HEK293T (cell line): ENCODE data around the gene DYNLT5.

Source experiments
- ARNT ChIP-seq: fragments of 450-650 bp; IDR thresholded peaks from 2 replicates; pipeline ENCODE4 v1.6.1; 2017; ENCODE audit warnings: mild to moderate bottlenecking
- BHLHE40 ChIP-seq: fragments of 450-650 bp; IDR thresholded peaks from 2 replicates; pipeline ENCODE4 v1.6.1; 2016; ENCODE audit warnings: mild to moderate bottlenecking, moderate library complexity, borderline replicate concordance
- CTBP1 ChIP-seq: fragments of 450-650 bp; IDR thresholded peaks from 2 replicates; pipeline ENCODE4 v1.6.1; 2016; ENCODE audit warnings: borderline replicate concordance
- ELF4 ChIP-seq: fragments of 450-650 bp; IDR thresholded peaks from 2 replicates; pipeline ENCODE4 v1.6.1; 2017; ENCODE audit warnings: antibody characterized with exemption
- FOXA1 ChIP-seq: fragments of 450-650 bp; IDR thresholded peaks from 2 replicates; pipeline ENCODE4 v1.6.1; 2016; ENCODE audit warnings: mild to moderate bottlenecking
- FOXK2 ChIP-seq: fragments of 450-650 bp; IDR thresholded peaks from 2 replicates; pipeline ENCODE4 v1.6.1; 2016; ENCODE audit warnings: mild to moderate bottlenecking
- FOXM1 ChIP-seq: fragments of 450-650 bp; IDR thresholded peaks from 2 replicates; pipeline ENCODE4 v1.6.1; 2017; ENCODE audit warnings: mild to moderate bottlenecking, borderline replicate concordance
- NFRKB ChIP-seq: fragments of 450-650 bp; IDR thresholded peaks from 2 replicates; pipeline ENCODE4 v1.6.1; 2016; ENCODE audit warnings: mild to moderate bottlenecking, moderate library complexity
- SP1 ChIP-seq: fragments of 450-650 bp; IDR thresholded peaks from 2 replicates; pipeline ENCODE4 v1.6.1; 2017
- SUZ12 ChIP-seq: fragments of 450-650 bp; IDR thresholded peaks from 2 replicates; pipeline ENCODE4 v1.6.1; 2016; ENCODE audit warnings: mild to moderate bottlenecking
- ZNF384 ChIP-seq: fragments of 450-650 bp; IDR thresholded peaks from 2 replicates; pipeline ENCODE4 v1.6.1; 2016

GRCh38 chr1:66779475-66780078 is 27.3 kb downstream of the DYNLT5 start:
- TF ChIP-seq SP1: no peak
- no peak for TF ChIP-seq BHLHE40
- TF ChIP-seq NFRKB: no peak
- no peak for TF ChIP-seq SUZ12
- TF ChIP-seq FOXA1: no peak
- TF ChIP-seq CTBP1: no peak
- no peak for TF ChIP-seq ZNF384
- TF ChIP-seq FOXM1: no peak
- no peak for TF ChIP-seq ELF4
- TF ChIP-seq FOXK2: no peak
- TF ChIP-seq ARNT: no peak
